Prostate gland (tissue), 2 donors: ENCODE measurements around the gene PRKACB.

Experiments used
- POLR2A ChIP-seq: fragments of 450-650 bp; IDR thresholded peaks from one replicate; pipeline ENCODE4 v1.6.1; 2016; ENCODE audit warnings: antibody characterized with exemption, mild to moderate bottlenecking
- TF ChIP-seq, protein P1 (sequence below), 4 experiments: fragments of 200-600 bp in 2 of 4; fragments of 450-650 bp in 2 of 4; sonication (generic) in 2 of 4; IDR thresholded peaks; 1 replicate in 3 of 4; 2 replicates in 1 of 4; pipeline ENCODE4 v1.5.1; 2016 to 2019; ENCODE audit warnings: antibody characterized with exemption in 4 of 4, mild to moderate bottlenecking in 2 of 4, moderate library complexity in 2 of 4

DNA sequence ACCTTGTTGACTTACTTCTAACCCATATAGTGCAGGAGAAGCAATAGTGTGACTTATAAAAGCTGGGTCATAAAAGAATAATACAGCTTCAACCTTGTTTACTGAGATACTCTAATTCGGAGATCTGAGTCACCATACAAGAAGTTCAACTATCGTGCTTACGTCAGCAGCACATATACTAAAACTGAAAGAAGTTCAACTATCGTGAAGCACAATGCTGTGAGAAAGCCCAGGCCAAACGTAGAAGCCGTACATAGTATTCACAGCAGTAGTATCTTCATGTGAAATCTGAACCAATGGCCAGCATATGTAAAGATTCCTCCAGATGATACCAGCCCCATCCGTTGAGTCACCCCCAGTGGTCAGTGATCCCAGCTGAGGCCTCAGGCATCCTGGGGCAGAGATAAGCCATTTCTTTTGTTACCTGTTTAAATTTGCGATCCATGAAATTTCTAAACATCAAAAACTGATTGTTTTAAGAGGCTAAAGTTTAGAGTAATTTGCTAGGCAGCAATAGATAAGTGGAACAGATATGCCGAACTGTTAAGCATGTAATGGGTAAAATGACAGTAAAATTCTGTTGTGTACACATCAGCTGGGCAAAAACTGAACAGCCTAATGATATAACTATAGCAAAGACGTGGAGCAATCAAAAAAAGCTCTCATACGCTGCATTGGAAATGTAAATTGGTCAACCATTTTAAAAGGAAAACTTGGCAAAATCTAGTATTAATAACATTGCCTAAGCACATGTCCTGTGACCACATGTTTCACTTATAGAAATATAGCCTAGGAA is 103.6 kb downstream of the PRKACB start:
- TF ChIP-seq, protein P1, sequence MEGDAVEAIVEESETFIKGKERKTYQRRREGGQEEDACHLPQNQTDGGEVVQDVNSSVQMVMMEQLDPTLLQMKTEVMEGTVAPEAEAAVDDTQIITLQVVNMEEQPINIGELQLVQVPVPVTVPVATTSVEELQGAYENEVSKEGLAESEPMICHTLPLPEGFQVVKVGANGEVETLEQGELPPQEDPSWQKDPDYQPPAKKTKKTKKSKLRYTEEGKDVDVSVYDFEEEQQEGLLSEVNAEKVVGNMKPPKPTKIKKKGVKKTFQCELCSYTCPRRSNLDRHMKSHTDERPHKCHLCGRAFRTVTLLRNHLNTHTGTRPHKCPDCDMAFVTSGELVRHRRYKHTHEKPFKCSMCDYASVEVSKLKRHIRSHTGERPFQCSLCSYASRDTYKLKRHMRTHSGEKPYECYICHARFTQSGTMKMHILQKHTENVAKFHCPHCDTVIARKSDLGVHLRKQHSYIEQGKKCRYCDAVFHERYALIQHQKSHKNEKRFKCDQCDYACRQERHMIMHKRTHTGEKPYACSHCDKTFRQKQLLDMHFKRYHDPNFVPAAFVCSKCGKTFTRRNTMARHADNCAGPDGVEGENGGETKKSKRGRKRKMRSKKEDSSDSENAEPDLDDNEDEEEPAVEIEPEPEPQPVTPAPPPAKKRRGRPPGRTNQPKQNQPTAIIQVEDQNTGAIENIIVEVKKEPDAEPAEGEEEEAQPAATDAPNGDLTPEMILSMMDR (IDR thresholded peaks at IDR 0.05): no peak
- no peak for TF ChIP-seq POLR2A
